Measurements from ENCODE around the gene TBC1D22A.

- no peak for TF ChIP-seq CTCF (IDR thresholded peaks at IDR 0.05)
- TF ChIP-seq POLR2A (IDR thresholded peaks at IDR 0.05): no peak
Measured at GRCh38 chr22:46911346-46911745, 148.9 kb downstream of the TBC1D22A start.

Measured in Peyer's patch (tissue), 4 donors.